GM18499 (cell line): ENCODE results near the gene KCNIP3.
"Not testable (repeated sequence)": the region's sequence is repeated elsewhere in the genome, so short reads cannot be mapped to it uniquely, and the experiment has no call there.

Experiments
- ATAC-seq: cut with Tn5 transposase; IDR thresholded peaks from one replicate; pipeline ENCODE4 v1.9.1; 2021; ENCODE audit warnings: moderate number of reproducible peaks; ENCODE audit not compliant: insufficient read depth, unreplicated experiment

The KCNIP3 gene

GRCh38 chr2:95345081-95345562 lies 48.0 kb downstream of the KCNIP3 start:
- no peak for ATAC-seq

GRCh38 chr2:95345563-95346230 lies 48.5 kb downstream of the KCNIP3 start:
- ATAC-seq: no peak

- no peak for ATAC-seq
Measured at GRCh38 chr2:95346231-95346737, 49.1 kb downstream of the KCNIP3 start.

GRCh38 chr2:95346738-95347671 lies 49.9 kb downstream of the KCNIP3 start:
- ATAC-seq: no peak

- ATAC-seq: no peak
Measured at GRCh38 chr2:95347681-95348608, 50.8 kb downstream of the KCNIP3 start.

GRCh38 chr2:95348609-95349567 lies 51.7 kb downstream of the KCNIP3 start:
- no peak for ATAC-seq

- ATAC-seq: no peak
Measured at GRCh38 chr2:95349568-95350322, 52.6 kb downstream of the KCNIP3 start.

GRCh38 chr2:95350368-95350767 lies 53.2 kb downstream of the KCNIP3 start:
- no peak for ATAC-seq

GRCh38 chr2:95350774-95351597 lies 53.8 kb downstream of the KCNIP3 start:
- no peak for ATAC-seq

GRCh38 chr2:95351598-95351915 lies 54.4 kb downstream of the KCNIP3 start:
- ATAC-seq: no peak

- ATAC-seq: no peak
Measured at GRCh38 chr2:95352310-95353054, 55.3 kb downstream of the KCNIP3 start.

GRCh38 chr2:95353055-95353575 lies 56.0 kb downstream of the KCNIP3 start:
- ATAC-seq: no peak

GRCh38 chr2:95353613-95354468 lies 56.7 kb downstream of the KCNIP3 start:
- ATAC-seq: no peak

GRCh38 chr2:95354469-95354901 lies 57.3 kb downstream of the KCNIP3 start:
- no peak for ATAC-seq

- no peak for ATAC-seq
Measured at GRCh38 chr2:95354925-95355324, 57.8 kb downstream of the KCNIP3 start.

GRCh38 chr2:95355486-95355885 lies 58.3 kb downstream of the KCNIP3 start:
- ATAC-seq: not testable (repeated sequence)
